Measurements from ENCODE around the gene CD2BP2. TPM values are rescaled to one million over a fixed set of nuclear protein-coding genes. Genes with fewer than 3 reads are reported as not detected.

CD2BP2 gene
- polyA plus RNA-seq, 3 donors, result 54.6 to 62.3 (median 62.3) TPM

Other genes with a start within 250 kb of the CD2BP2 start
- gene GDPD3, start 241.8 kb downstream of the CD2BP2 start, polyA plus RNA-seq (ENCODE audit: insufficient read length in 3 of 3), result 10 to 100 TPM; 11.3 to 13.6 (median 13.0) TPM
- 10 to 100 TPM; 84.3 to 88.5 (median 85.4) TPM for gene MAPK3, start 232.1 kb downstream of the CD2BP2 start, polyA plus RNA-seq (ENCODE audit: insufficient read length in 3 of 3)
- gene CORO1A, start 171.7 kb downstream of the CD2BP2 start, polyA plus RNA-seq (ENCODE audit: insufficient read length in 3 of 3), result 10 to 100 TPM in 1 of 3 donors, 1 to 10 TPM in 2; 9.2 to 15.1 (median 9.8) TPM
- gene BOLA2B, start 161.6 kb downstream of the CD2BP2 start, polyA plus RNA-seq (ENCODE audit: insufficient read length in 3 of 3), result 10 to 100 TPM; 32.5 to 43.1 (median 37.9) TPM
- gene SLX1A, start 161.4 kb downstream of the CD2BP2 start, polyA plus RNA-seq (ENCODE audit: insufficient read length in 3 of 3), result 10 to 100 TPM; 24.9 to 39.9 (median 35.5) TPM
- gene SULT1A3, start 156.1 kb downstream of the CD2BP2 start, polyA plus RNA-seq (ENCODE audit: insufficient read length in 3 of 3), result 10 to 100 TPM; 10.6 to 25.3 (median 16.6) TPM
- gene NPIPB13, start 106.8 kb downstream of the CD2BP2 start, polyA plus RNA-seq (ENCODE audit: insufficient read length in 3 of 3), result 10 to 100 TPM in 2 of 3 donors, 1 to 10 TPM in 1; 3.4 to 37.4 (median 29.1) TPM
- 10 to 100 TPM; 37.9 to 46.2 (median 39.1) TPM for gene TBC1D10B, start 15.2 kb upstream of the CD2BP2 start, polyA plus RNA-seq (ENCODE audit: insufficient read length in 3 of 3)
- gene MYL11, start 19.5 kb upstream of the CD2BP2 start, polyA plus RNA-seq (ENCODE audit: insufficient read length in 3 of 3), result 1 to 10 TPM in 2 of 3 donors, under 1 TPM in 1; 0.70 to 5.1 (median 1.9) TPM
- gene SEPTIN1, start 27.3 kb upstream of the CD2BP2 start, polyA plus RNA-seq (ENCODE audit: insufficient read length in 3 of 3), result 1 to 10 TPM; 2.6 to 2.8 (median 2.6) TPM
- gene ZNF48, start 40.1 kb upstream of the CD2BP2 start, polyA plus RNA-seq (ENCODE audit: insufficient read length in 3 of 3), result 10 to 100 TPM; 15.0 to 16.5 (median 15.9) TPM
- 10 to 100 TPM in 1 of 3 donors, 1 to 10 TPM in 2; 7.7 to 11.1 (median 9.9) TPM for gene ZNF771, start 52.3 kb upstream of the CD2BP2 start, polyA plus RNA-seq (ENCODE audit: insufficient read length in 3 of 3)
- 10 to 100 TPM; 50.1 to 56.8 (median 54.9) TPM for gene DCTPP1, start 74.7 kb upstream of the CD2BP2 start, polyA plus RNA-seq (ENCODE audit: insufficient read length in 3 of 3)
- 10 to 100 TPM; 95.6 to 96.4 (median 96.0) TPM for gene SEPHS2, start 90.6 kb upstream of the CD2BP2 start, polyA plus RNA-seq (ENCODE audit: insufficient read length in 3 of 3)
- 1 to 10 TPM; 1.9 to 2.1 (median 2.0) TPM for gene ITGAL, start 117.4 kb upstream of the CD2BP2 start, polyA plus RNA-seq (ENCODE audit: insufficient read length in 3 of 3)
- gene ZNF768, start 171.3 kb upstream of the CD2BP2 start, polyA plus RNA-seq (ENCODE audit: insufficient read length in 3 of 3), result 10 to 100 TPM; 58.5 to 70.4 (median 68.1) TPM
- gene ZNF747, start 179.6 kb upstream of the CD2BP2 start, polyA plus RNA-seq (ENCODE audit: insufficient read length in 3 of 3), result 10 to 100 TPM; 10.1 to 11.3 (median 11.0) TPM
- 10 to 100 TPM; 13.3 to 18.8 (median 14.4) TPM for gene ZNF764, start 203.1 kb upstream of the CD2BP2 start, polyA plus RNA-seq (ENCODE audit: insufficient read length in 3 of 3)
- gene ZNF688, start 216.4 kb upstream of the CD2BP2 start, polyA plus RNA-seq (ENCODE audit: insufficient read length in 3 of 3), result 10 to 100 TPM; 14.2 to 19.7 (median 17.7) TPM
- 10 to 100 TPM; 21.3 to 36.9 (median 32.1) TPM for gene ZNF785, start 230.4 kb upstream of the CD2BP2 start, polyA plus RNA-seq (ENCODE audit: insufficient read length in 3 of 3)

Measured in renal pelvis (tissue), 3 donors.